ENCODE results near the gene AHCY.
"Not testable (repeated sequence)": the region's sequence is repeated elsewhere in the genome, so short reads cannot be mapped to it uniquely, and the experiment has no call there.

Gene AHCY

GRCh38 chr20:34322267-34323105, 19.3 kb upstream of the AHCY start:
- DNase-seq (ENCODE audit: low read depth in 2 of 2), result no peak

GRCh38 chr20:34320861-34321260, 17.7 kb upstream of the AHCY start:
- no peak for DNase-seq (ENCODE audit: low read depth in 2 of 2)

- DNase-seq (ENCODE audit: low read depth in 2 of 2), result no peak
These were observed 15.7 kb upstream of the AHCY start for GRCh38 chr20:34318609-34319443.

GRCh38 chr20:34316196-34316814, 13.2 kb upstream of the AHCY start:
- no peak for DNase-seq (ENCODE audit: low read depth in 2 of 2)

- DNase-seq (ENCODE audit: low read depth in 2 of 2), result no peak
These were observed 12.1 kb upstream of the AHCY start for GRCh38 chr20:34315236-34315635.

- peak; percentile 69 to 76 for DNase-seq (ENCODE audit: low read depth in 2 of 2)
These were observed 9.5 kb upstream of the AHCY start for GRCh38 chr20:34312544-34313217.

- no peak for DNase-seq (ENCODE audit: low read depth in 2 of 2)
These were observed 8.9 kb upstream of the AHCY start for GRCh38 chr20:34312024-34312460.

- DNase-seq (ENCODE audit: low read depth in 2 of 2), result no peak
These were observed 8.2 kb upstream of the AHCY start for GRCh38 chr20:34311118-34312023.

GRCh38 chr20:34310481-34311117, 7.4 kb upstream of the AHCY start:
- no peak for DNase-seq (ENCODE audit: low read depth in 2 of 2)

- no peak for DNase-seq (ENCODE audit: low read depth in 2 of 2)
These were observed 6.5 kb upstream of the AHCY start for GRCh38 chr20:34309691-34310090.

- no peak for DNase-seq (ENCODE audit: low read depth in 2 of 2)
These were observed 2.4 kb upstream of the AHCY start for GRCh38 chr20:34305333-34306230.

- no peak for DNase-seq (ENCODE audit: low read depth in 2 of 2)
These were observed 838 bp downstream of the AHCY start for GRCh38 chr20:34302312-34302722.

GRCh38 chr20:34301587-34302311, 1.4 kb downstream of the AHCY start:
- no peak for DNase-seq (ENCODE audit: low read depth in 2 of 2)

GRCh38 chr20:34300809-34301586, 2.2 kb downstream of the AHCY start:
- no peak for DNase-seq (ENCODE audit: low read depth in 2 of 2)

- no peak for DNase-seq (ENCODE audit: low read depth in 2 of 2)
These were observed 2.8 kb downstream of the AHCY start for GRCh38 chr20:34300256-34300806.

- no peak for DNase-seq (ENCODE audit: low read depth in 2 of 2)
These were observed 3.4 kb downstream of the AHCY start for GRCh38 chr20:34299556-34300255.

GRCh38 chr20:34298294-34298784, 4.8 kb downstream of the AHCY start:
- DNase-seq (ENCODE audit: low read depth in 2 of 2), result not testable (repeated sequence)
